Measurements from ENCODE around the gene YLPM1. TPM values are rescaled to one million over a fixed set of nuclear protein-coding genes. Genes with fewer than 3 reads are reported as not detected.
"Not testable (repeated sequence)": the region's sequence is repeated elsewhere in the genome, so short reads cannot be mapped to it uniquely, and the experiment has no call there.

YLPM1 gene
- polyA plus RNA-seq, 2 donors, result 10.4 to 13.0 TPM

DNA sequence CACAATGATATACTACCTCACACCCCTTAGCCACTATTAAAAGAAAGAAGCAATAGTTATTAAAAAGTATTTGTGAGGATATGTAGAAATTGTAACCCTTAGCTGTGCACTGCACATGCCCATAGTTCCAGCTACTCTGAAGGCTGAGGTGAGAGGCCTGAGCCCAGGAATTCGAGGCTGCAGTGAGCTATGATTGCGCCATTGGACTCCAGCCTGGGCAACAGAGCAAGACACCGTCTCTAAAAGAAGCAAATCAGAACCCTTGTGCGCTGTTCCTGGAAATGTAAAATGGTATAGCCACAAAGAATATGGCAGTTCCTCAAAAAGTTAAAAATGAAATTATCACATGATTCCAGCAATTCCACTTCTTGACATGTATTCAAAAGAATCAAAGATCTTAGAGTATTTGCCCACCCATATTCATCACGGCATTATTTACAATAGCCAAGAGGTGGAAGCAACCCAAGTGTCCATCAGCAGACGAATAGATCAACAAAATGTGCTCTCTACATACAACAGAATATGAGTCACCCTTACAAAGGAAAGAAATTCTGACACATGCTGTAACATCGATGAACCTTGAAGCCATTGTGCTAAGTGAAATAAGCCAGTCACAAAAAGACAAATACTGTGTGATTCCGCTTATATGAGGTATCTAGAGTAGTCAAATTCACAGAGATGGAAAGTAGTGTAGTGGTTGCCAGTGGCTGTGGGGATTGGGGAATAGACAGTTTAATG is 23.7 kb upstream of the YLPM1 start:
- no peak overlapping the region for H3K4me3 ChIP-seq (ENCODE audit: low read depth in 1 of 2, low read length in 2 of 2)
- peaks cover 0 to 4% of the 10 kb centered on the region in 2 donors for H3K36me3 ChIP-seq (ENCODE audit: control insufficient read depth in 2 of 2, insufficient read depth in 2 of 2, low read length in 1 of 2)
- no peaks in the 10 kb centered on the region for H3K27me3 ChIP-seq (ENCODE audit: control insufficient read depth in 1 of 2, insufficient read depth in 2 of 2, low read length in 2 of 2)
- no peaks in the 10 kb centered on the region for H3K9me3 ChIP-seq (ENCODE audit: control insufficient read depth in 2 of 2, insufficient read depth in 1 of 2, low read depth in 1 of 2, low read length in 1 of 2)
- 80 to 86% methylated on average over 8 of the region's 8 CpGs for WGBS, 2 donors
- H3K27ac ChIP-seq (ENCODE audit: low read depth in 2 of 2, low read length in 1 of 2), result no peak overlapping the region
- H3K4me1 ChIP-seq (ENCODE audit: control insufficient read depth in 2 of 2, insufficient read depth in 2 of 2, low read length in 1 of 2), result no peaks in the 10 kb centered on the region

DNA sequence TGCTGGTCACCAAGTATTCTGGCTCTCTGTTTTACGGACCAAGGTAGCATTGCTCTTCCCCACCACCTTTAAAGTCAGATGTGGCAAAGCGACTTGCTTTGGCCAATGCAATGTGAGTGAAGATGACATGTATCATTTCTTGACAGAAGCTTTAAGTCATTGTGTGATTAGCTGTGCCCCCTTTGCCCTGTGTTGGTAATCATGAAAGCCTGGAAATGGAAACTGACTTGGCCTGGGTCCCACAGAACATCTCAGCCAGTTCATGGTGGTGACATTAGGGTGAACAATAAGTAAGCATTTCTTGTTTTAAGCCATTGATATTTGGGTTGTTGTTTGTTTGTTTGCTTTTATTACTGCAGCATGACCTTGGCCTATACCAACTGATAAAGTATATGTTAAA is 15.9 kb upstream of the YLPM1 start:
- no peaks in the 10 kb centered on the region for H3K36me3 ChIP-seq (ENCODE audit: control insufficient read depth in 2 of 2, insufficient read depth in 2 of 2, low read length in 1 of 2)
- WGBS, 2 donors, result 87 to 98% methylated on average over 2 of the region's 2 CpGs
- H3K4me1 ChIP-seq (ENCODE audit: control insufficient read depth in 2 of 2, insufficient read depth in 2 of 2, low read length in 1 of 2), result no peaks in the 10 kb centered on the region
- H3K27ac ChIP-seq (ENCODE audit: low read depth in 2 of 2, low read length in 1 of 2), result no peak overlapping the region
- H3K9me3 ChIP-seq (ENCODE audit: control insufficient read depth in 2 of 2, insufficient read depth in 1 of 2, low read depth in 1 of 2, low read length in 1 of 2), result no peaks in the 10 kb centered on the region
- no peaks in the 10 kb centered on the region for H3K27me3 ChIP-seq (ENCODE audit: control insufficient read depth in 1 of 2, insufficient read depth in 2 of 2, low read length in 2 of 2)
- no peak overlapping the region for H3K4me3 ChIP-seq (ENCODE audit: low read depth in 1 of 2, low read length in 2 of 2)

DNA sequence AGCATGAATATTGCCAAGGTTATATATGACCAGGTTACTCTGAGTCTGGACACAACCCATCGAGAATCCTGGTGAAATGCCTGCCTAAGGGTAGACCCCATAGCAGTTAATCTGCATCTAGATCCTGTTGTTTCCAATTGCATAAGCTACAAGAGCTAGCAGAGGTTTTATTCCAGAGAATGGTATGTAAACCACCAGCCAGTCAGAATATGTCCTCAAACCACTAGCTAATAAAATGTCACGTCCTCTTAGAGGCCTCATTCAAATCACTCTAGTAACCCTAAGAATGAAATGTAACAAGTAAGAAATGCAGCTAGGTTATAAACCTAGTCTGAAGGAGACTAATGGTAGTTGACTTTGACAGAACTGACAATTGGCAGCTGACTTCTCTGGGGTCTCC is 9.0 kb upstream of the YLPM1 start:
- Histone ChIP-seq H3K4me3 (ENCODE audit: low read depth in 1 of 2, low read length in 2 of 2) (no peak overlapping the region), H3K27me3 (ENCODE audit: control insufficient read depth in 1 of 2, insufficient read depth in 2 of 2, low read length in 2 of 2) (no peaks in the 10 kb centered on the region), H3K9me3 (ENCODE audit: control insufficient read depth in 2 of 2, insufficient read depth in 1 of 2, low read depth in 1 of 2, low read length in 1 of 2) (no peaks in the 10 kb centered on the region), H3K27ac (ENCODE audit: low read depth in 2 of 2, low read length in 1 of 2) (no peak overlapping the region), H3K4me1 (ENCODE audit: control insufficient read depth in 2 of 2, insufficient read depth in 2 of 2, low read length in 1 of 2) (no peaks in the 10 kb centered on the region), H3K36me3 (ENCODE audit: control insufficient read depth in 2 of 2, insufficient read depth in 2 of 2, low read length in 1 of 2) (no peaks in the 10 kb centered on the region)
- 83 to 84% methylated on average over 2 of the region's 2 CpGs for WGBS, 2 donors

DNA sequence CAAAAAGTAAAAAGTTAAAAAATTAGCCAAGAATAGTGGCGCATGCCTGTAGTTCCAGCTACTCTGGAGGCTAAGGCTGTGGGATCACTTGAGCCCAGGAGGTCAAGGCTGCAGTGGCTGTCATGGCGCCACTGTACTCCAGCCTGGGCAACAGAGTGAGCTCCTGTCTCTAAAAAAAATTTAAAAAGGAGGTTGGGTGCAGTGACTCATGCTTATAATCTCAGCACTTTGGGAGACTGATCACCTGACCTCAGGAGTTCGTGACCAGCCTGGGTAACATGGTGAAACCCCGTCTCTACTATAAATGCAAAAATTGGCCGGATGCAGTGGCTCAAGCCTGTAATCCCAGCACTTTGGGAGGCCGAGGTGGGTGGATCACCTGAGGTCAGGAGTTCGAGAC is 8.2 kb upstream of the YLPM1 start:
- Histone ChIP-seq H3K27ac (ENCODE audit: low read depth in 2 of 2, low read length in 1 of 2) (no peak overlapping the region), H3K27me3 (ENCODE audit: control insufficient read depth in 1 of 2, insufficient read depth in 2 of 2, low read length in 2 of 2) (no peaks in the 10 kb centered on the region), H3K4me1 (ENCODE audit: control insufficient read depth in 2 of 2, insufficient read depth in 2 of 2, low read length in 1 of 2) (no peaks in the 10 kb centered on the region), H3K36me3 (ENCODE audit: control insufficient read depth in 2 of 2, insufficient read depth in 2 of 2, low read length in 1 of 2) (no peaks in the 10 kb centered on the region), H3K4me3 (ENCODE audit: low read depth in 1 of 2, low read length in 2 of 2) (no peak overlapping the region), H3K9me3 (ENCODE audit: control insufficient read depth in 2 of 2, insufficient read depth in 1 of 2, low read depth in 1 of 2, low read length in 1 of 2) (no peaks in the 10 kb centered on the region)
- WGBS, 2 donors, result 87 to 89% methylated on average over 7 of the region's 7 CpGs

DNA sequence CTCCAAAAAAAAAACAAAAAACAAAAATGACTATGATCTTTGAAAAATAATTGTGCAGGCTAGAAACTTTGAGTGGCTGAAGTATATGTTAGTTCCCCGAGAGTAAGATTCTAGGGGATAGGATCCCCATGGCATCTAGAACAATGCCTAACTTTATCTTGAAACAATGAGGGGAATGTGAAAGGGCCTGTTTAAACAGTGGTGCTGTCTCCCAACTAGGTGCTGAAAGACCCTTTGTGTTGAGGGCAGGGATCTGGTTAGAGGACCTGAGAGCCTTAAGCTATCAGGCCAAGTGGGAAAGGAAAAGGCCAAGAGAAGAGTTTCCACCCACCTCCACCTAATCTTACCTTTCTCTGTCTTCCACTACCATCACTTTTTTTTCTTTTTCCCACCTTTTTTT is 6.8 kb upstream of the YLPM1 start:
- Histone ChIP-seq H3K27me3 (ENCODE audit: control insufficient read depth in 1 of 2, insufficient read depth in 2 of 2, low read length in 2 of 2) (no peaks in the 10 kb centered on the region), H3K27ac (ENCODE audit: low read depth in 2 of 2, low read length in 1 of 2) (no peak overlapping the region), H3K4me3 (ENCODE audit: low read depth in 1 of 2, low read length in 2 of 2) (no peak overlapping the region), H3K36me3 (ENCODE audit: control insufficient read depth in 2 of 2, insufficient read depth in 2 of 2, low read length in 1 of 2) (no peaks in the 10 kb centered on the region), H3K9me3 (ENCODE audit: control insufficient read depth in 2 of 2, insufficient read depth in 1 of 2, low read depth in 1 of 2, low read length in 1 of 2) (no peaks in the 10 kb centered on the region), H3K4me1 (ENCODE audit: control insufficient read depth in 2 of 2, insufficient read depth in 2 of 2, low read length in 1 of 2) (no peaks in the 10 kb centered on the region)
- 83 to 92% methylated on average over 1 of the region's 1 CpG for WGBS, 2 donors

DNA sequence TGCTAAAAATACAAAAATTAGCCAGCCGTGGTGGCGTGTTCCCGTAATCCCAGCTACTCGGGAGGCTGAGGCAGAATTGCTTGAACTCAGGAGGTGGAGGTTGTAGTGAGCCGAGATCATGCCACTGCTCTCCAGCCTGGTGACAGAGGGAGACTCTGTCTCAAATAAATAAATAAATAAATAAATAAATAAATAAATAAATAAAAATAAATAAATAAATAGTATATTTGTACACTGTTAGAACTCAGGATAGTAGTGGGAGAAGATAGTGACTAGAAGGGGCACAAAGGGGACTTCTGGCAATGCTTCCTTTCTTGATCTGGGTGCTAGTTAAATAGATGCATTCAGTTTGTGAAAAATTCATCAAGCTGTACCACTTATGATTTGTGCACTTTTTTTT is 4.6 kb upstream of the YLPM1 start:
- not testable (repeated sequence) for H3K27ac ChIP-seq (ENCODE audit: low read depth in 2 of 2, low read length in 1 of 2); H3K9me3 ChIP-seq (ENCODE audit: control insufficient read depth in 2 of 2, insufficient read depth in 1 of 2, low read depth in 1 of 2, low read length in 1 of 2); H3K27me3 ChIP-seq (ENCODE audit: control insufficient read depth in 1 of 2, insufficient read depth in 2 of 2, low read length in 2 of 2); H3K4me1 ChIP-seq (ENCODE audit: control insufficient read depth in 2 of 2, insufficient read depth in 2 of 2, low read length in 1 of 2); H3K4me3 ChIP-seq (ENCODE audit: low read depth in 1 of 2, low read length in 2 of 2); H3K36me3 ChIP-seq (ENCODE audit: control insufficient read depth in 2 of 2, insufficient read depth in 2 of 2, low read length in 1 of 2)
- 90 to 91% methylated on average over 5 of the region's 5 CpGs for WGBS, 2 donors

DNA sequence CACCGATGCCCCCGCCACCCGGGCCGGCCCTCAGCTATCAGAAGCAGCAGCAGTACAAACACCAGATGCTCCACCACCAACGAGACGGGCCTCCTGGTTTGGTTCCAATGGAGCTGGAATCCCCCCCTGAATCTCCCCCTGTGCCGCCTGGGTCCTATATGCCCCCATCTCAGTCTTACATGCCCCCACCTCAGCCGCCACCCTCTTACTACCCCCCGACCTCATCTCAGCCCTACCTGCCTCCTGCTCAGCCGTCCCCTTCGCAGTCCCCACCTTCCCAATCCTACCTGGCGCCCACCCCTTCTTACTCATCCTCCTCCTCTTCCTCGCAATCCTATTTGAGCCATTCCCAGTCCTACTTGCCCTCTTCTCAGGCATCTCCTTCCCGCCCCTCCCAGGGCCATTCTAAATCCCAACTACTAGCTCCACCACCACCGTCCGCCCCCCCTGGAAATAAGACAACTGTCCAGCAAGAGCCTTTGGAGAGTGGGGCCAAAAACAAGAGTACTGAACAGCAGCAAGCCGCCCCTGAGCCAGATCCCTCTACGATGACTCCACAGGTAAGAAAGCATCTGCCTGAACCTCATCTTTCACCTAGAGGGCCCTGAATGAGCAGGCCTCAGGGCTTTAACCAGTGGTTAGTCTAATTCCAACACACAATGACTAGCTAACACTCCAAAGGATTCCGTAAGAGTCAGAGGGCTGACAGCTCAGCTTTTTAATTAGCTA is 851 bp downstream of the YLPM1 start:
- H3K27me3 ChIP-seq (ENCODE audit: control insufficient read depth in 1 of 2, insufficient read depth in 2 of 2, low read length in 2 of 2), result no peaks in the 10 kb centered on the region

DNA sequence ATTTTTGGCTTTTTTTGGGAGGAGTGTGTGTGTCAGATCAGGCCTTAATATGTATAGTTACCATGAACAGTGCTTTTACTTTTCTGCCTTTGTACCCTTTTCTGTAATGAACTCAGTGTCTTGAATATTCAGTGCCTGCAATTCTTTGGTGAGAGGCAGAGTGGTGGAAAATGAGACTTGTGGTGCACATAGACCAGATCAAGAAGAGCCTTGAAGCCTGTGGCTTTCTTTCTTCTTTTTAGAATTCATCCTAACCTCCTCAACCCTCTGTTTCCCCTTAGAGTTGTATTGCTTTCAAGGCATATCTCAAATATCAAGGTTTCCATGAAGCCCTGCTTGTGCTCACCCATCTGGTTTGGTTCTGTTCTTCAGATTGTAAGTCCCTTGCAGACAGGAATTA is 2.6 kb downstream of the YLPM1 start:
- H3K27me3 ChIP-seq (ENCODE audit: control insufficient read depth in 1 of 2, insufficient read depth in 2 of 2, low read length in 2 of 2), result no peaks in the 10 kb centered on the region
- no peaks in the 10 kb centered on the region for H3K9me3 ChIP-seq (ENCODE audit: control insufficient read depth in 2 of 2, insufficient read depth in 1 of 2, low read depth in 1 of 2, low read length in 1 of 2)
- no peaks in the 10 kb centered on the region for H3K36me3 ChIP-seq (ENCODE audit: control insufficient read depth in 2 of 2, insufficient read depth in 2 of 2, low read length in 1 of 2)
- no peak overlapping the region for H3K27ac ChIP-seq (ENCODE audit: low read depth in 2 of 2, low read length in 1 of 2)
- H3K4me3 ChIP-seq (ENCODE audit: low read depth in 1 of 2, low read length in 2 of 2), result peak overlapping the region in 1 of 2 donors; percentile 35
- H3K4me1 ChIP-seq (ENCODE audit: control insufficient read depth in 2 of 2, insufficient read depth in 2 of 2, low read length in 1 of 2), result peaks cover 0 to 4% of the 10 kb centered on the region in 2 donors

More for the DNA sequence above, 851 bp downstream of the YLPM1 start:
- peaks cover 0 to 4% of the 10 kb centered on the region in 2 donors for H3K4me1 ChIP-seq (ENCODE audit: control insufficient read depth in 2 of 2, insufficient read depth in 2 of 2, low read length in 1 of 2)
- peak overlapping the region; percentile 88 to 95 for H3K4me3 ChIP-seq (ENCODE audit: low read depth in 1 of 2, low read length in 2 of 2)
- WGBS, 2 donors, result 2% methylated on average over 19 of the region's 19 CpGs
- H3K27ac ChIP-seq (ENCODE audit: low read depth in 2 of 2, low read length in 1 of 2), result peak overlapping the region; percentile 86 to 94
- no peaks in the 10 kb centered on the region for H3K36me3 ChIP-seq (ENCODE audit: control insufficient read depth in 2 of 2, insufficient read depth in 2 of 2, low read length in 1 of 2)
- H3K9me3 ChIP-seq (ENCODE audit: control insufficient read depth in 2 of 2, insufficient read depth in 1 of 2, low read depth in 1 of 2, low read length in 1 of 2), result no peaks in the 10 kb centered on the region

DNA sequence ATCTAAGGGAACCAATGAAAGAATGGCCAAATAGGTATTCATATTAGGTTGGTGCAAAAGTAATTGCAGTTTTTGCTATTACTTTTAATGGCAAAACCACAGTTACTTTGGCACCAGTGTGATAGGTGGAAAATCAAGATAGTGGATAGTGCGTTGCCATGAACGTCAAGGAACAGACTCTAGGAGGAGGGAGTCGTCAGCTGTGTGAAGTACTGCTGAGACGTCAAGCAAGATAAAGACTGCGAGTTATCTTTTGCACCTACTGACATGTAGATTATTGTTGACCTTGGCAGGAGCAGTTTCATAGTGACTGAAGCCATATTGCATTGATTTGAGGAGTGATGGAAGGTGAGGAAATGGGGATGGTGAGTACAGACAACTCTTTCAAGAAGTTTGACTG is 8.3 kb downstream of the YLPM1 start:
- WGBS, 2 donors, result 67 to 84% methylated on average over 5 of the region's 5 CpGs
- no peaks in the 10 kb centered on the region for H3K36me3 ChIP-seq (ENCODE audit: control insufficient read depth in 2 of 2, insufficient read depth in 2 of 2, low read length in 1 of 2)
- no peak overlapping the region for H3K27ac ChIP-seq (ENCODE audit: low read depth in 2 of 2, low read length in 1 of 2)
- H3K27me3 ChIP-seq (ENCODE audit: control insufficient read depth in 1 of 2, insufficient read depth in 2 of 2, low read length in 2 of 2), result no peaks in the 10 kb centered on the region
- H3K9me3 ChIP-seq (ENCODE audit: control insufficient read depth in 2 of 2, insufficient read depth in 1 of 2, low read depth in 1 of 2, low read length in 1 of 2), result no peaks in the 10 kb centered on the region
- no peak overlapping the region for H3K4me3 ChIP-seq (ENCODE audit: low read depth in 1 of 2, low read length in 2 of 2)
- H3K4me1 ChIP-seq (ENCODE audit: control insufficient read depth in 2 of 2, insufficient read depth in 2 of 2, low read length in 1 of 2), result peaks cover 0 to 2% of the 10 kb centered on the region in 2 donors

DNA sequence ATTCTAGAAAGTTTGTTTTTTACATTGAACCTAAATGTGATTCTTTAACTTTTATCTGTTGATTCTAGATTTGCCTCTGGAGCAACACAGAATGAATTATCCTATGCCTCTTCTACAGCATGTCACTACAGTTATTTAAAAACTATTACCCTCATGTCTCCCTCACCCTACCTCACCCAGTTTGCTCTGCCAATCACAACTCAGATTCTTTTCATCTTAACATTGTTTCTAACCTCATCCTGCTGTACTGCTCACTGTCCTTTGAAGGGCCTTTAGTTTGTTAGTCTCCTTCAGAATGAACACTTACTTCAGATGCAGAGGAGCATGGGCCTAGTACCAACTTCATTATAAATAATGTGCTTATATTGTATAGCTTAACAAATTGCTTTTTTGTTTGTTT is 21.5 kb downstream of the YLPM1 start:
- Histone ChIP-seq H3K27ac (ENCODE audit: low read depth in 2 of 2, low read length in 1 of 2) (no peak overlapping the region), H3K4me1 (ENCODE audit: control insufficient read depth in 2 of 2, insufficient read depth in 2 of 2, low read length in 1 of 2) (no peaks in the 10 kb centered on the region), H3K27me3 (ENCODE audit: control insufficient read depth in 1 of 2, insufficient read depth in 2 of 2, low read length in 2 of 2) (no peaks in the 10 kb centered on the region), H3K9me3 (ENCODE audit: control insufficient read depth in 2 of 2, insufficient read depth in 1 of 2, low read depth in 1 of 2, low read length in 1 of 2) (no peaks in the 10 kb centered on the region), H3K36me3 (ENCODE audit: control insufficient read depth in 2 of 2, insufficient read depth in 2 of 2, low read length in 1 of 2) (peaks cover 10 to 14% of the 10 kb centered on the region in 2 donors), H3K4me3 (ENCODE audit: low read depth in 1 of 2, low read length in 2 of 2) (no peak overlapping the region)
